ENCODE data around the gene CAMK4. TPM values are rescaled to one million over a fixed set of nuclear protein-coding genes. Genes with fewer than 3 reads are reported as not detected.

CAMK4 gene
- total RNA-seq, 2 donors from 2014 or later, result 6.7 to 14.0 TPM

DNA sequence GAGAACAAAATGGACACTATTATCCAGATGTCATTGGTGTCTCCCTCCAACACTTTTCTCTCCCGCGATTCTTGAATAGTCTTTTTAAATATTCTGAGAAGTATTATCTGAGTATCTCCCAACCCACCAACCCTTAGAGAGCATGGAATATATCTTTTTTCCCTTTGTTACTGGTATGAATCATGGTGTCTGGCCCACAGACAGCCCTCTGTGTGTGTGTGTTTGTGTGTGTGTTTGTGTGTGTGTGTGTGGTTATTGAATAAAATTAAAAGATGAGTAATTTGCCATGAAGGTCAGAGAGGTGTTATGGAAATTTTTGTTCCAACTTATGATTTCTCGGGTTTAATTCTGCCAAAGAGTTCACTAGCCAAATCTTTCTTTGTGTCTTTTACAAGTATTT lies 47.7 kb downstream of the CAMK4 start:
- no peak overlapping the region for H3K4me3 ChIP-seq
- intact Hi-C loops (cut with DNase I), result no loop called here
- WGBS, result 84% methylated on average over 3 of the region's 3 CpGs
- H3K27me3 ChIP-seq (replicated peaks; ENCODE audit: insufficient read depth), result no peaks in the 10 kb centered on the region
- no peak overlapping the region for H3K27ac ChIP-seq
- DNase-seq (ENCODE audit: low spot score), result no peak
- TF ChIP-seq POLR2AphosphoS5 (IDR thresholded peaks at IDR 0.05) (no peak), POLR2A (IDR thresholded peaks at IDR 0.05) (no peak)
- TF ChIP-seq, protein P1, sequence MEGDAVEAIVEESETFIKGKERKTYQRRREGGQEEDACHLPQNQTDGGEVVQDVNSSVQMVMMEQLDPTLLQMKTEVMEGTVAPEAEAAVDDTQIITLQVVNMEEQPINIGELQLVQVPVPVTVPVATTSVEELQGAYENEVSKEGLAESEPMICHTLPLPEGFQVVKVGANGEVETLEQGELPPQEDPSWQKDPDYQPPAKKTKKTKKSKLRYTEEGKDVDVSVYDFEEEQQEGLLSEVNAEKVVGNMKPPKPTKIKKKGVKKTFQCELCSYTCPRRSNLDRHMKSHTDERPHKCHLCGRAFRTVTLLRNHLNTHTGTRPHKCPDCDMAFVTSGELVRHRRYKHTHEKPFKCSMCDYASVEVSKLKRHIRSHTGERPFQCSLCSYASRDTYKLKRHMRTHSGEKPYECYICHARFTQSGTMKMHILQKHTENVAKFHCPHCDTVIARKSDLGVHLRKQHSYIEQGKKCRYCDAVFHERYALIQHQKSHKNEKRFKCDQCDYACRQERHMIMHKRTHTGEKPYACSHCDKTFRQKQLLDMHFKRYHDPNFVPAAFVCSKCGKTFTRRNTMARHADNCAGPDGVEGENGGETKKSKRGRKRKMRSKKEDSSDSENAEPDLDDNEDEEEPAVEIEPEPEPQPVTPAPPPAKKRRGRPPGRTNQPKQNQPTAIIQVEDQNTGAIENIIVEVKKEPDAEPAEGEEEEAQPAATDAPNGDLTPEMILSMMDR (IDR thresholded peaks at IDR 0.05), result no peak
- no peaks in the 10 kb centered on the region for H3K36me3 ChIP-seq
- H3K4me1 ChIP-seq (replicated peaks), result no peaks in the 10 kb centered on the region
- H3K9me3 ChIP-seq, result no peaks in the 10 kb centered on the region

- Histone ChIP-seq H3K27ac (no peak overlapping the region), H3K36me3 (no peaks in the 10 kb centered on the region), H3K9me3 (no peaks in the 10 kb centered on the region), H3K4me3 (no peak overlapping the region), H3K4me1 (replicated peaks) (no peaks in the 10 kb centered on the region), H3K27me3 (replicated peaks; ENCODE audit: insufficient read depth) (no peaks in the 10 kb centered on the region)
- WGBS, result 94% methylated on average over 2 of the region's 2 CpGs
- DNase-seq (ENCODE audit: low spot score), result no peak
- intact Hi-C loops (cut with DNase I), result no loop called here
- no peak for TF ChIP-seq POLR2AphosphoS5 (IDR thresholded peaks at IDR 0.05)
- TF ChIP-seq, protein P1 (IDR thresholded peaks at IDR 0.05), result no peak
Measured at GRCh38 chr5:111277061-111277460, 52.9 kb downstream of the CAMK4 start.

DNA sequence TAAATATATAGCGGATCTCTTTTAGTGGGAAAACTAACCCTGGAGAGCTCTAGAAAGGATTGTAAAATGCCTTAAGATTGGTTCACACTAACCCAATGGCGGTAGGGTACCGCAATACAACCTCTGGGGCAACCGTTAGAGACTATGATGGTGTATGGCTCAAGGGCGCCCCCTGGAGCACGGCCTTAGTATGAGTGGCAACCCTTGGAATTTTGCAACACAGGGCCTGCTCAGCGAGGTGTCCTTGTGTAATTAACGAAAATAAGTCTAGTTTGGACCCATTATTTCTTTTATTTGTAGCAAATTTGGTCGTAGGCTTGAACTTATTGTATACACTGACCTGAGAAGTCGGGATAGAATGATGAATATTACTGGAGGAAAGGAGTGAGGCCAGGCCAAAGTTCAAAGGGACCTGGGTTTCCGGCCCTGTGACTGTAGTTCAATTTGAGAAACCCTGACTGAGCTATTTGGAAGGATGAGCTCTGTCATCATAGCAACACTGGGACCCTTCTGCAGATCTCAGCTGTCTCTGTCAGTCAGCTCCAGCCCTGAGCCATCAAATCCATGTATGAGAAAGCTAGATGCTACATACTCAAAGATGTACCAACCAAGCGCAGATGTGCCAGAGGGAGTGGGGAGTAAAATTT lies 54.8 kb downstream of the CAMK4 start:
- no peak overlapping the region for H3K4me3 ChIP-seq
- H3K27me3 ChIP-seq (replicated peaks; ENCODE audit: insufficient read depth), result no peaks in the 10 kb centered on the region
- no peaks in the 10 kb centered on the region for H3K36me3 ChIP-seq
- TF ChIP-seq, protein P1 (IDR thresholded peaks at IDR 0.05), result peak; percentile 46 to 70 (median 66)
- no peak for TF ChIP-seq POLR2A (IDR thresholded peaks at IDR 0.05)
- no peaks in the 10 kb centered on the region for H3K9me3 ChIP-seq
- H3K4me1 ChIP-seq (replicated peaks), result no peaks in the 10 kb centered on the region
- no peak overlapping the region for H3K27ac ChIP-seq
- WGBS, result 47% methylated on average over 12 of the region's 12 CpGs
- intact Hi-C loops (cut with DNase I), result no loop called here
- peak; percentile 46 for DNase-seq (ENCODE audit: low spot score)

GRCh38 chr5:111280282-111280951 lies 56.2 kb downstream of the CAMK4 start:
- DNase-seq (ENCODE audit: low spot score), result no peak
- Histone ChIP-seq H3K27ac (no peak overlapping the region), H3K4me1 (replicated peaks) (no peaks in the 10 kb centered on the region), H3K27me3 (replicated peaks; ENCODE audit: insufficient read depth) (no peaks in the 10 kb centered on the region), H3K4me3 (no peak overlapping the region), H3K36me3 (no peaks in the 10 kb centered on the region), H3K9me3 (no peaks in the 10 kb centered on the region)
- TF ChIP-seq POLR2A (IDR thresholded peaks at IDR 0.05) (no peak), POLR2AphosphoS5 (IDR thresholded peaks at IDR 0.05) (no peak)
- TF ChIP-seq, protein P1 (IDR thresholded peaks at IDR 0.05), result no peak
- intact Hi-C loops (cut with DNase I), result loop anchor here (5.0 kb wide), 1 partner anchor 123 kb away; no protein-coding TSS in a partner anchor
- WGBS, result 37% methylated on average over 6 of the region's 6 CpGs

DNA sequence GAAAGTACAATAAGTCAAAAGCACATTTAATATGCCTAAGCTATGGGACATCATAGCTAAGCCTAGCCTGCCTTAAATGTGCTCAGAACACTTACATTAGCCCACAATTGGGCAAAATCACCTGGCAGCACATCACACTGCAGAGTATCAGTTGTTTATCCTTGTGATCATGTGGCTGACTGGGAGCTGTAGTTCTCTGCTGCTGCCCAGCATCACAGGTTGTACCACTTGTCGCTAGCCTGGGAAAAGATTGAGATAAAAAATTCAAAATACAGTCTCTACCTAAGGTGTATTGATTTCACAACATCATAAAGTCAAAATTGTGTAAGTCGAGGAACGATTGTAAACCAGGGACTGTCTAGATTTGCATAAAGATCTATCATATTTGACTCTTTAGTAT lies 58.6 kb downstream of the CAMK4 start:
- 84% methylated on average over 3 of the region's 3 CpGs for WGBS
- TF ChIP-seq POLR2AphosphoS5 (IDR thresholded peaks at IDR 0.05), result no peak
- TF ChIP-seq POLR2A (IDR thresholded peaks at IDR 0.05), result no peak
- TF ChIP-seq, protein P1 (IDR thresholded peaks at IDR 0.05), result no peak
- Histone ChIP-seq H3K27ac (no peak overlapping the region), H3K4me1 (replicated peaks) (no peaks in the 10 kb centered on the region), H3K36me3 (no peaks in the 10 kb centered on the region), H3K4me3 (no peak overlapping the region), H3K27me3 (replicated peaks; ENCODE audit: insufficient read depth) (no peaks in the 10 kb centered on the region), H3K9me3 (no peaks in the 10 kb centered on the region)
- no peak for DNase-seq (ENCODE audit: low spot score)
- intact Hi-C loops (cut with DNase I), result loop anchor here (5.0 kb wide), 1 partner anchor 125 kb away; no protein-coding TSS in a partner anchor

All from prostate gland (tissue), 2 donors.